GM12878 (cell line): ENCODE results near the gene LSP1. TPM values are rescaled to one million over a fixed set of nuclear protein-coding genes. Genes with fewer than 3 reads are reported as not detected.

Experiments
- ATAC-seq: fragments of 200-7000 bp; cut with Tn5 transposase; 3 replicates; pipeline ENCODE4 v1.9.1; 2020; ENCODE audit warnings: mild to moderate bottlenecking, moderate library complexity
- BruUV-seq: library from RNA; stranded (reverse); fragments of 400-500 nt; replicated peaks from 2 replicates; lab custom pipeline; 2021; lab: Mats Ljungman, UMichigan
- CTCF ChIA-PET: fragments of 300-600 bp; sonication (Branson Sonifier 250); formaldehyde crosslinking; extraction: SDS; loops from one replicate; lab custom pipeline; 2021; ENCODE audit warnings: inconsistent platforms; lab: Yijun Ruan, JAX
- POLR2A ChIA-PET: fragments of 350-600 bp; formaldehyde crosslinking; extraction: SDS; loops from one replicate; lab custom pipeline; 2021; ENCODE audit warnings: inconsistent platforms; lab: Charles Lee
- RAD21 ChIA-PET: fragments of 300-600 bp; sonication (Branson Sonifier 250); formaldehyde crosslinking; loops from one replicate; lab custom pipeline; 2023; ENCODE audit warnings: antibody characterized with exemption; ENCODE audit not compliant: unreplicated experiment; lab: Charles Lee
- SMC1A ChIA-PET: fragments of 300-600 bp; sonication (Branson Sonifier 250); formaldehyde crosslinking; loops from one replicate; lab custom pipeline; 2023; ENCODE audit not compliant: unreplicated experiment, uncharacterized antibody; lab: Charles Lee
- DNase-seq: peaks from one replicate; pipeline ENCODE4 v3.0.0-alpha.2; 2011; ENCODE audit warnings: low read depth, low spot score
- FAIRE-seq: peaks from 3 replicates; lab custom pipeline; 2011; peaks lifted over from hg19 to GRCh38; lab: Jason Lieb, UNC
- H2AFZ ChIP-seq: 2 replicates; pipeline ENCODE4 v1.6.0; 2011; ENCODE audit warnings: low read depth, low read length, control low read depth; ENCODE audit not compliant: control insufficient read depth
- H3K27ac ChIP-seq: 2 replicates; pipeline ENCODE4 v1.5.1; 2011; ENCODE audit warnings: control low read depth; ENCODE audit not compliant: control insufficient read depth, insufficient read depth
- H3K27me3 ChIP-seq, 2 experiments: replicated peaks in 1 of 2; 2 replicates each; pipeline versions ENCODE4 v1.6.0 to v1.6.1; 2011; ENCODE audit warnings: low read length in 1 of 2; ENCODE audit not compliant: control insufficient read depth in 2 of 2, insufficient read depth in 2 of 2
- H3K36me3 ChIP-seq, 2 experiments: 2 replicates each; pipeline ENCODE4 v1.5.1; 2011; ENCODE audit warnings: low read length in 1 of 2; ENCODE audit not compliant: control insufficient read depth in 2 of 2, insufficient read depth in 2 of 2
- H3K4me1 ChIP-seq: 2 replicates; pipeline ENCODE4 v1.6.1; 2011; ENCODE audit warnings: mild to moderate bottlenecking, low read length, moderate library complexity, mixed read lengths; ENCODE audit not compliant: control insufficient read depth, insufficient read depth
- H3K4me2 ChIP-seq: 2 replicates; pipeline ENCODE4 v1.6.0; 2011; ENCODE audit warnings: control low read depth; ENCODE audit not compliant: control insufficient read depth, insufficient read depth
- H3K4me3 ChIP-seq: fragments of 200-600 bp; sonication (generic); 2 replicates; pipeline ENCODE4 v1.5.1; 2016
- H3K79me2 ChIP-seq: 2 replicates; pipeline ENCODE4 v1.6.0; 2011; ENCODE audit warnings: low read length; ENCODE audit not compliant: control insufficient read depth, insufficient read depth
- H3K9ac ChIP-seq: 2 replicates; pipeline ENCODE4 v1.8.0; 2011; ENCODE audit warnings: low read length, control low read depth, mixed read lengths; ENCODE audit not compliant: control insufficient read depth, insufficient read depth
- H3K9me3 ChIP-seq: replicated peaks from 3 replicates; pipeline ENCODE4 v1.5.1; 2011; ENCODE audit warnings: mild to moderate bottlenecking, low read length; ENCODE audit not compliant: control insufficient read depth, insufficient read depth
- H4K20me1 ChIP-seq: 2 replicates; pipeline ENCODE4 v1.6.0; 2011; ENCODE audit not compliant: control insufficient read depth, insufficient read depth
- BHLHE40 ChIP-seq, 2 experiments: fragments of 450-650 bp in 1 of 2; IDR thresholded peaks; 2 replicates each; pipeline ENCODE4 v1.6.1; 2011 to 2017; ENCODE audit warnings: low read depth in 2 of 2, borderline replicate concordance in 1 of 2, improper control_type of control experiment in 1 of 2, low read length in 1 of 2, mild to moderate bottlenecking in 1 of 2
- EED ChIP-seq: sonication (generic); IDR thresholded peaks from 2 replicates; pipeline ENCODE4 v1.6.1; 2016; ENCODE audit warnings: antibody characterized with exemption, low read depth
- HDAC6 ChIP-seq: fragments of 200-600 bp; sonication (generic); IDR thresholded peaks from one replicate; pipeline ENCODE4 v1.8.0; 2017; ENCODE audit warnings: antibody characterized with exemption; ENCODE audit not compliant: unreplicated experiment
- IRF4 ChIP-seq: IDR thresholded peaks from 2 replicates; pipeline ENCODE4 v1.6.1; 2011; ENCODE audit warnings: low read depth, low read length
- KLF5 ChIP-seq: fragments of 450-650 bp; IDR thresholded peaks from 2 replicates; pipeline ENCODE4 v1.6.1; 2014; ENCODE audit warnings: mild to moderate bottlenecking; ENCODE audit not compliant: partially characterized antibody
- MEF2B ChIP-seq: fragments of 450-650 bp; IDR thresholded peaks from 2 replicates; pipeline ENCODE4 v1.6.1; 2018; ENCODE audit warnings: mild to moderate bottlenecking, moderate library complexity; ENCODE audit not compliant: partially characterized antibody, poor library complexity, severe bottlenecking
- MYC ChIP-seq: IDR thresholded peaks from 2 replicates; pipeline ENCODE4 v1.6.1; 2011; ENCODE audit warnings: mild to moderate bottlenecking, low read length, moderate library complexity, inconsistent platforms; ENCODE audit not compliant: insufficient read depth, insufficient replicate concordance, insufficient read length, severe bottlenecking
- NFYB ChIP-seq: IDR thresholded peaks from 2 replicates; pipeline ENCODE4 v1.6.1; 2011; ENCODE audit warnings: low read depth, mild to moderate bottlenecking, low read length, improper control_type of control experiment, moderate library complexity; ENCODE audit not compliant: insufficient read depth
- PAX5 ChIP-seq: IDR thresholded peaks from 2 replicates; pipeline ENCODE4 v1.6.1; 2011; ENCODE audit warnings: low read depth, low read length, borderline replicate concordance
- RFX5 ChIP-seq: IDR thresholded peaks from 2 replicates; pipeline ENCODE4 v1.6.1; 2011; ENCODE audit warnings: low read depth, low read length, improper control_type of control experiment
- SMARCA5 ChIP-seq: fragments of 450-650 bp; IDR thresholded peaks from 2 replicates; pipeline ENCODE4 v1.6.1; 2017; ENCODE audit warnings: mild to moderate bottlenecking
- SP1 ChIP-seq: IDR thresholded peaks from one replicate; pipeline ENCODE4 v1.6.1; 2011; ENCODE audit warnings: low read depth, low read length
- SPI1 ChIP-seq: IDR thresholded peaks from 2 replicates; pipeline ENCODE4 v1.6.1; 2011; ENCODE audit warnings: low read depth, mild to moderate bottlenecking, low read length, moderate library complexity, borderline replicate concordance; ENCODE audit not compliant: insufficient read depth
- SRF ChIP-seq, 2 experiments: IDR thresholded peaks; 2 replicates each; pipeline ENCODE4 v1.6.1; 2011; ENCODE audit warnings: low read depth in 2 of 2, low read length in 2 of 2, mild to moderate bottlenecking in 1 of 2, moderate library complexity in 1 of 2
- TAF1 ChIP-seq: IDR thresholded peaks from 2 replicates; pipeline ENCODE4 v1.6.1; 2011; ENCODE audit warnings: mild to moderate bottlenecking, low read depth, low read length, borderline replicate concordance
- YBX1 ChIP-seq: fragments of 450-650 bp; IDR thresholded peaks from 2 replicates; pipeline ENCODE4 v1.6.1; 2016; ENCODE audit warnings: antibody characterized with exemption
- WGBS: methylation state at CpG from one replicate; pipeline ENCODE4 v1.1.6; 2016; ENCODE audit warnings: low lambda C conversion rate; ENCODE audit not compliant: insufficient replicate concordance, insufficient coverage; ENCODE audit errors: missing lambda C conversion rate; 5-methylcytosine and 5-hydroxymethylcytosine counted together
- in situ Hi-C: fragments of 300-500 bp; cut with MboI; formaldehyde crosslinking; loops from 9 replicates; pipeline ENCODE4 v1.14.3; 2018; ENCODE audit warnings: mixed read lengths
- intact Hi-C: fragments of 100-400 bp; cut with micrococcal nuclease; formaldehyde crosslinking; loops from one replicate; pipeline ENCODE4 v1.14.2; 2022; ENCODE audit not compliant: unreplicated experiment
- polyA plus RNA-seq, 11 experiments: library from polyadenylated mRNA; depleted of rRNA in 4 of 11; unstranded in 6 of 11; stranded (reverse) in 5 of 11; fragments of >200 nt; fragmentation: Nextera tagmentation in 4 of 11; fragmentation: Illumina TruSeq in 1 of 11; extraction: Ambion mirVana in 4 of 11; extraction: Trizol in 1 of 11; gene quantifications; 1 replicate in 1 of 11; 2 replicates in 10 of 11; pipeline versions ENCODE4 v1.2.1 to v1.2.3, GENCODE V29; 2011 to 2016; ENCODE audit warnings: inconsistent platforms in 2 of 11, missing spikeins in 2 of 11, low read depth in 1 of 11
- total RNA-seq, 4 experiments: library from RNA; depleted of rRNA in 3 of 4; stranded (reverse); fragments of >200 nt in 3 of 4; fragmentation: Illumina TruSeq in 1 of 4; extraction: Trizol in 1 of 4; gene quantifications; 2 replicates each; pipeline versions ENCODE4 v1.2.1 to v1.2.3, GENCODE V29; 2013 to 2021
- TF ChIP-seq, protein P1 (sequence below): IDR thresholded peaks from 2 replicates; pipeline ENCODE4 v1.6.1; 2011; ENCODE audit warnings: borderline replicate concordance, low read depth, mild to moderate bottlenecking, moderate library complexity, low read length; ENCODE audit not compliant: insufficient read depth, poor library complexity, severe bottlenecking
- TF ChIP-seq, protein P2 (sequence below): IDR thresholded peaks from 2 replicates; pipeline ENCODE4 v1.6.1; 2011; ENCODE audit warnings: low read depth, mild to moderate bottlenecking, low read length, moderate library complexity, borderline replicate concordance; ENCODE audit errors: extremely low read depth

The LSP1 gene
- total and polyA plus RNA-seq, 10 of the 15 experiments (the other 5 are each of a cell fraction or from before 2014, with no cell fraction given): 19.2 to 488 (median 369) TPM

DNA sequence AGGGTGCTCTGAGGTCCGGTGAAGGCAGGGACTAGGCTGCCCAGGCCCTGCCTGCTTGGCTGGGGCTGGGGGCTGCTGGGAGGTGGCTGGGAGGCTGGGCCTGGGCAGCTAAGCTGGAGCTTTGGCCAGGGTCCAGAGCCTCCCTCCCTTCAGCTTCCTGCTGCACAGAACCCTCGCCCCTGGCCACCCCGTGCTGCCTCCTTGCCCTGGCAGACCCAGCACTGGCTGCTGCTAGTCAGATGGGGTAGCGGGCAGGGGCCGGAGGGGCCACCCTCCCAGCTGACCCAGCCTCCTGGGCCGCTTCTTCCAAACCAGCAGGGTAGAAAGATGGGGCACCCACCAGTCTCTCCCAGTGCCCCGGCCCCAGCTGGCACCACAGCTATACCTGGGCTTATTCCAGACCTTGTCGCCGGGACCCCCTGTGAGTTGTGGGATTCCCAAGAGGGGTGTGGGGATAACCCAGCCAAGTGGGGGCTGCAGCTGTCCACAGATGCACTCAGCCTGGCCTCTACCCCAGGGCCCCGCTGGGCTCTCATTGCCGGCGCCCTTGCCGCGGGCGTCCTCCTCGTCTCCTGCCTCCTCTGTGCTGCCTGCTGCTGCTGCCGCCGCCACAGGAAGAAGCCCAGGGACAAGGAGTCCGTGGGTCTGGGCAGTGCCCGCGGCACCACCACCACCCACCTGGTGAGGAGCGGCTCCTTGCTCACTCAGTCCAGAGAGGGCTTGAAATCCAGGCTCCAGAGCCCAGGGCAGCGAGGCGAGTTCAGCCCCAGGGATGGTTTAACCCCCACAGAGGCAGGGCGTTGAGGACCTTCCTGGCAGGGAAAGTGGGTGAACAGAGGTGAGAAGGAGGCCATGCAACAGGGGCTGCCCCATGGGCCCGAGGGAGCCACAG is 17.9 kb upstream of the LSP1 start, which contains the start of gene SYT8:
Gene SYT8 (plus strand): TSS at position 212 of the 892 bp plus-strand sequence. CDS start 116 bp downstream, at position 328.
- Histone ChIP-seq H3K36me3 (no peaks in the 10 kb centered on the region), H3K9ac (no peak within 1 kb of the TSS), H3K4me2 (no peak within 1 kb of the TSS), H2AFZ (no peak within 1 kb of the TSS), H3K27ac (no peak within 1 kb of the TSS), H4K20me1 (no peaks in the 10 kb centered on the region), H3K9me3 (no peaks in the 10 kb centered on the region), H3K4me1 (peaks cover 10% of the 10 kb centered on the region)
- ChIA-PET POLR2A (no interaction called here), RAD21 (interaction anchor here (1.1 to 7.5 kb wide), 5 partner anchors 48 to 317 kb away, joined by 4 to 107 read pairs (median 6); no protein-coding TSS in a partner anchor), CTCF (interaction anchor here (1.1 to 7.9 kb wide), 8 partner anchors 117 to 316 kb away, joined by 3 to 187 read pairs (median 21); no protein-coding TSS in a partner anchor), SMC1A (interaction anchor here (1.4 to 5.9 kb wide), 3 partner anchors 141 to 315 kb away, joined by 3 to 65 read pairs (median 17); no protein-coding TSS in a partner anchor)
- no peak for DNase-seq
- BruUV-seq: no TSS peak
- intact Hi-C loops: loop anchor here (5.0 kb wide), 2 partner anchors 52 to 183 kb away; no protein-coding TSS in a partner anchor
- 58% methylated on average over 24 of the region's 26 CpGs for WGBS
- TF ChIP-seq EED: no peak
- TF ChIP-seq SRF (IDR thresholded peaks at IDR 0.05; ENCODE audit: low read depth in 2 of 2, low read length in 2 of 2): no peak
- TF ChIP-seq, protein P1, sequence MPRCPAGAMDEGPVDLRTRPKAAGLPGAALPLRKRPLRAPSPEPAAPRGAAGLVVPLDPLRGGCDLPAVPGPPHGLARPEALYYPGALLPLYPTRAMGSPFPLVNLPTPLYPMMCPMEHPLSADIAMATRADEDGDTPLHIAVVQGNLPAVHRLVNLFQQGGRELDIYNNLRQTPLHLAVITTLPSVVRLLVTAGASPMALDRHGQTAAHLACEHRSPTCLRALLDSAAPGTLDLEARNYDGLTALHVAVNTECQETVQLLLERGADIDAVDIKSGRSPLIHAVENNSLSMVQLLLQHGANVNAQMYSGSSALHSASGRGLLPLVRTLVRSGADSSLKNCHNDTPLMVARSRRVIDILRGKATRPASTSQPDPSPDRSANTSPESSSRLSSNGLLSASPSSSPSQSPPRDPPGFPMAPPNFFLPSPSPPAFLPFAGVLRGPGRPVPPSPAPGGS: no peak
- TF ChIP-seq HDAC6: no peak
- no peak for TF ChIP-seq IRF4
- TF ChIP-seq SP1: no peak
- TF ChIP-seq, protein P2, sequence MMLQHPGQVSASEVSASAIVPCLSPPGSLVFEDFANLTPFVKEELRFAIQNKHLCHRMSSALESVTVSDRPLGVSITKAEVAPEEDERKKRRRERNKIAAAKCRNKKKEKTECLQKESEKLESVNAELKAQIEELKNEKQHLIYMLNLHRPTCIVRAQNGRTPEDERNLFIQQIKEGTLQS: no peak
- TF ChIP-seq TAF1: no peak
- TF ChIP-seq YBX1: no peak
- TF ChIP-seq NFYB: no peak
- no peak for TF ChIP-seq SPI1
- TF ChIP-seq RFX5: no peak
- no peak for TF ChIP-seq MYC
- no peak for TF ChIP-seq PAX5
- TF ChIP-seq SMARCA5: no peak
- no peak for TF ChIP-seq BHLHE40 (IDR thresholded peaks at IDR 0.05; ENCODE audit: borderline replicate concordance in 1 of 2, low read depth in 2 of 2, low read length in 1 of 2)
- no peak for TF ChIP-seq MEF2B
- no peak for TF ChIP-seq KLF5
- TF ChIP-seq, all 136 proteins: peak for 0
- Histone ChIP-seq H3K4me3 (no peak within 1 kb of the TSS), H3K79me2 (no peaks in the 10 kb centered on the region), H3K27me3 (no peaks in the 10 kb centered on the region; a peak in 2 of 4 replicates)
- in situ Hi-C loops: no loop called here
- no peak for ATAC-seq
- no peak for FAIRE-seq
